SK-N-SH treated with all-trans-retinoic acid at 6 μM for 48 hours (cell line): ENCODE data around the gene VAV3.

ENCODE experiments used
- ATAC-seq: fragments of 200-7000 bp; cut with Tn5 transposase; 3 replicates; pipeline ENCODE4 v1.9.1; 2020; ENCODE audit warnings: mild to moderate bottlenecking, moderate library complexity
- ARNTL ChIP-seq: fragments of 450-650 bp; formaldehyde crosslinking; IDR thresholded peaks from 2 replicates; pipeline ENCODE4 v1.5.0; 2020; ENCODE audit warnings: low read depth, mild to moderate bottlenecking, moderate library complexity, borderline replicate concordance
- BACH2 ChIP-seq: fragments of 250-450 bp; sonication (Bioruptor Pico); IDR thresholded peaks from 2 replicates; pipeline ENCODE4 v1.9.0; 2021; ENCODE audit warnings: mild to moderate bottlenecking, borderline replicate concordance
- CREB5 ChIP-seq: fragments of 250-450 bp; sonication (Bioruptor Pico); IDR thresholded peaks from 2 replicates; pipeline ENCODE4 v1.5.1; 2020; ENCODE audit warnings: low read depth, mild to moderate bottlenecking, moderate library complexity
- CSDC2 ChIP-seq: fragments of 250-450 bp; sonication (Bioruptor Pico); IDR thresholded peaks from 2 replicates; pipeline ENCODE4 v1.5.0; 2020; ENCODE audit warnings: mild to moderate bottlenecking, moderate library complexity
- CSRNP3 ChIP-seq: fragments of 250-450 bp; sonication (Bioruptor Pico); IDR thresholded peaks from 2 replicates; pipeline ENCODE4 v1.5.1; 2021; ENCODE audit warnings: mild to moderate bottlenecking, moderate library complexity
- ESRRG ChIP-seq: fragments of 250-450 bp; sonication (Bioruptor Pico); IDR thresholded peaks from 2 replicates; pipeline ENCODE4 v1.6.1; 2021; ENCODE audit warnings: mild to moderate bottlenecking
- GLIS3 ChIP-seq: fragments of 250-450 bp; sonication (Bioruptor Pico); IDR thresholded peaks from 2 replicates; pipeline ENCODE4 v1.5.0; 2020; ENCODE audit warnings: mild to moderate bottlenecking, moderate library complexity
- ISL1 ChIP-seq: fragments of 250-450 bp; sonication (Bioruptor Pico); IDR thresholded peaks from 2 replicates; pipeline ENCODE4 v2.1.2; 2022; ENCODE audit warnings: mild to moderate bottlenecking, moderate library complexity
- OSR1 ChIP-seq: fragments of 250-450 bp; sonication (Bioruptor Pico); IDR thresholded peaks from 2 replicates; pipeline ENCODE4 v1.8.0; 2022; ENCODE audit warnings: moderate library complexity, mild to moderate bottlenecking, inconsistent platforms
- PATZ1 ChIP-seq: fragments of 250-450 bp; sonication (Bioruptor Pico); IDR thresholded peaks from 2 replicates; pipeline ENCODE4 v1.8.0; 2020; ENCODE audit warnings: mild to moderate bottlenecking, moderate library complexity, borderline replicate concordance
- PPARA ChIP-seq: fragments of 250-450 bp; sonication (Bioruptor Pico); IDR thresholded peaks from 2 replicates; pipeline ENCODE4 v1.5.0; 2020; ENCODE audit warnings: mild to moderate bottlenecking, borderline replicate concordance
- RARB ChIP-seq: fragments of 250-450 bp; sonication (Bioruptor Pico); IDR thresholded peaks from 2 replicates; pipeline ENCODE4 v1.8.0; 2021; ENCODE audit warnings: mild to moderate bottlenecking, moderate library complexity
- SNAI2 ChIP-seq: fragments of 250-450 bp; sonication (Bioruptor Pico); IDR thresholded peaks from 2 replicates; pipeline ENCODE4 v1.5.0; 2020; ENCODE audit warnings: mild to moderate bottlenecking, moderate library complexity
- TOX ChIP-seq: fragments of 250-450 bp; sonication (Bioruptor Pico); IDR thresholded peaks from 2 replicates; pipeline ENCODE4 v1.8.0; 2021; ENCODE audit warnings: mild to moderate bottlenecking, moderate library complexity, borderline replicate concordance
- TSHZ2 ChIP-seq: fragments of 250-450 bp; sonication (Bioruptor Pico); IDR thresholded peaks from 2 replicates; pipeline ENCODE4 v1.5.0; 2020; ENCODE audit warnings: mild to moderate bottlenecking, moderate library complexity
- ZC3H10 ChIP-seq: fragments of 250-450 bp; sonication (Bioruptor Pico); IDR thresholded peaks from 2 replicates; pipeline ENCODE4 v1.5.1; 2021; ENCODE audit warnings: mild to moderate bottlenecking, moderate library complexity
- ZFP3 ChIP-seq: fragments of 250-450 bp; sonication (Bioruptor Pico); IDR thresholded peaks from 2 replicates; pipeline ENCODE4 v1.5.0; 2020; ENCODE audit warnings: mild to moderate bottlenecking, moderate library complexity
- ZNF565 ChIP-seq: fragments of 450-650 bp; formaldehyde crosslinking; conservative IDR thresholded peaks from 2 replicates; pipeline ENCODE4 v1.5.0; 2020; ENCODE audit warnings: low read depth, mild to moderate bottlenecking, moderate library complexity
- ZNF70 ChIP-seq: fragments of 450-650 bp; formaldehyde crosslinking; IDR thresholded peaks from 2 replicates; pipeline ENCODE4 v1.5.0; 2020; ENCODE audit warnings: mild to moderate bottlenecking, moderate library complexity
- ZNF8 ChIP-seq: fragments of 450-650 bp; formaldehyde crosslinking; IDR thresholded peaks from 2 replicates; pipeline ENCODE4 v1.5.0; 2020; ENCODE audit warnings: mild to moderate bottlenecking, moderate library complexity

The VAV3 gene

GRCh38 chr1:107883562-107883961 lies 81.4 kb downstream of the VAV3 start:
- no peak for TF ChIP-seq ZNF70 (CRISPR knock-in tag)
- TF ChIP-seq CREB5 (CRISPR knock-in tag) = no peak
- no peak for TF ChIP-seq PPARA
- TF ChIP-seq TOX = no peak
- ATAC-seq = no peak

GRCh38 chr1:107879927-107880326 lies 85.1 kb downstream of the VAV3 start:
- TF ChIP-seq ZNF8 (CRISPR knock-in tag) (no peak), ISL1 (CRISPR knock-in tag) (peak; percentile 31; the same call in 1 of the 2 replicates), BACH2 (CRISPR knock-in tag) (no peak)
- TF ChIP-seq, all 23 proteins: peak for 1
- no peak for ATAC-seq

GRCh38 chr1:107879346-107879745 lies 85.6 kb downstream of the VAV3 start:
- ATAC-seq = no peak
- TF ChIP-seq ISL1 (CRISPR knock-in tag) (peak; percentile 62), ZNF565 (CRISPR knock-in tag) (no peak)

GRCh38 chr1:107877745-107878144 lies 87.2 kb downstream of the VAV3 start:
- ATAC-seq = no peak
- no peak for TF ChIP-seq OSR1
- TF ChIP-seq ESRRG (CRISPR knock-in tag) = no peak
- TF ChIP-seq ZFP3 (CRISPR knock-in tag) = no peak
- TF ChIP-seq TSHZ2 (CRISPR knock-in tag) = no peak
- TF ChIP-seq ZNF8 (CRISPR knock-in tag) = no peak
- TF ChIP-seq, all 23 proteins: peak for 0

GRCh38 chr1:107877092-107877491 lies 87.9 kb downstream of the VAV3 start:
- TF ChIP-seq CSRNP3 (CRISPR knock-in tag) (no peak), ISL1 (CRISPR knock-in tag) (0 out of 2 replicates have a peak, but pooled peaks have one; percentile 13)
- no peak for ATAC-seq

- TF ChIP-seq TOX (no peak), ZNF565 (CRISPR knock-in tag) (no peak), ARNTL (CRISPR knock-in tag) (no peak)
- no peak for ATAC-seq
Measured at GRCh38 chr1:107875689-107876088, 89.3 kb downstream of the VAV3 start.

- TF ChIP-seq ZNF70 (CRISPR knock-in tag) (no peak), GLIS3 (no peak)
Measured at GRCh38 chr1:107874221-107874620, 90.8 kb downstream of the VAV3 start.

GRCh38 chr1:107871687-107872395 lies 93.1 kb downstream of the VAV3 start:
- TF ChIP-seq ARNTL (CRISPR knock-in tag) (no peak), ZFP3 (CRISPR knock-in tag) (no peak), CSDC2 (CRISPR knock-in tag) (no peak), ZC3H10 (no peak), CREB5 (CRISPR knock-in tag) (no peak), SNAI2 (no peak), PATZ1 (CRISPR knock-in tag) (no peak), ISL1 (CRISPR knock-in tag) (no peak), ZNF8 (CRISPR knock-in tag) (no peak), TOX (no peak), ZNF70 (CRISPR knock-in tag) (no peak), GLIS3 (no peak), PPARA (no peak), ESRRG (CRISPR knock-in tag) (no peak), RARB (no peak), ZNF565 (CRISPR knock-in tag) (no peak), OSR1 (no peak)
- no peak for ATAC-seq

More at GRCh38 chr1:107874221-107874620, 90.8 kb downstream of the VAV3 start:
- ATAC-seq = no peak
